HG03064 (cell line): ENCODE measurements around the gene ZNF714.

Experiments
- ATAC-seq: cut with Tn5 transposase; IDR thresholded peaks from one replicate; pipeline ENCODE4 v1.9.1; 2021; ENCODE audit warnings: low read depth; ENCODE audit not compliant: unreplicated experiment

The ZNF714 gene

DNA sequence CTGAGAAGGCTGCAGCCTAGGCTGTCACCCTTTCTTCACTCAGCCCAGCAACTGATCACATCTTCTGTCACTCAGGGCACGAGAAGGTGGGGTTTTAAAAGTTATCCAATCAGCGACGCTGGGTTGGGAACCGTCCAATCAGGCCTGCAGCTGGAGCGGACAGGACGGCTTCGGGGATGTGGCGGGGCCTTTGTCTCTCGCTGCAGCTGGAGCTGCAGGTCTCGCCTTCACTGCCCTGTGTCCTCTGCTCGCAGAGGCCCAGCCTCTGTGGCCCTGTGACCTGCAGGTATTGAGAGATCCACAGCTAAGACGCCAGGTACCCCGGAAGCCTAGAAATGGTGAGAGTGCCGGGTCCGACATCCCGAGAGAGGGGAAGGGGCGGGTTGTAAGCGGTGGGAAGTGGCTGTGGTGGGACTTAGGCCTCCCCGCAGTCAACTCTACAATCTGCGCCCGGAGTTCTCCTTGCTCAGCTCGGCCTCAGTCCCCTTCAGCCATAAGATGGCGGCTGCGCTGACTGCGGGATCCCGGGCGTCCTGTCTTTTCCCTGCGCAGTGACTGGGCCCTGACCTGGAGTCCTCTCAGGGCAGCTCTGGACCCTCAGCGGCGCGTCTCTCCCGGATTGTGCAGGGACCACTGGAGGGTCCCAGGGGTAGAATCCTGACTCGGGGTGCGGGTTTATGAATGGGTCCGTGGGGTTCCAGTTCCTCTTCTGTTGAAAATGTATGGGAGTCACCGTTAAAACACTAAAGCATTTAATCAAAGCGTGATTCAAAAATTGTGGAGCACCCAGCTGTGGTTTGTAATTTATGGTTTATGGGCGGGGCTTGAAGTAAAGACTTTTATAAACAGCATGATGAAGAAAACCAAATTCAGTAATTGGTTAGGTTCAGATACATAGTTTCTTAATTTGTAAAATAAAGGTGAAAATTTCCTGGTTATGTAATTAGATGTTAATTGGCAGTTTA is at the start of gene ZNF714:
ZNF714 (plus strand) TSS at position 193 of the 965 bp plus-strand sequence. CDS start 16,066 bp downstream, outside the sequence.
- peak; percentile 96 for ATAC-seq

DNA sequence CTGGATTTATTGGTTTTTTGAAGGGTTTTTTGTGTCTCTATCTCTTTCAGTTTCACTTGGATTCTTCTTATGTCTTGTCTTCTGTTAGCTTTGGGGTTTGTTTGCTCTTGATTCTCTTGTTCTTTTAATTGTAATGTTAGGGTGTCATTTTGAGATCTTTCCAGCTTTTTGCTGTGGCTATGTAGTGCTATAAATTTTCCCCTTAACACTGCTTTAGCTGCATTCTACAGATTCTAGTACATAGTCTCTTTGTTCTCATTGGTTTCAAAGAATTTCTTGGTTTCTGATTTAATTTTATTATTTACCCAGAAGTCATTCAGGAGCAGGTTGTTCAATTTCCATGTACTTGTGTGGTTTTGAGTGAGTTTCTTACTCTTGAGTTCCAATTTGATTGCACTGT is 37.0 kb upstream of the ZNF714 start:
- ATAC-seq: no peak

DNA sequence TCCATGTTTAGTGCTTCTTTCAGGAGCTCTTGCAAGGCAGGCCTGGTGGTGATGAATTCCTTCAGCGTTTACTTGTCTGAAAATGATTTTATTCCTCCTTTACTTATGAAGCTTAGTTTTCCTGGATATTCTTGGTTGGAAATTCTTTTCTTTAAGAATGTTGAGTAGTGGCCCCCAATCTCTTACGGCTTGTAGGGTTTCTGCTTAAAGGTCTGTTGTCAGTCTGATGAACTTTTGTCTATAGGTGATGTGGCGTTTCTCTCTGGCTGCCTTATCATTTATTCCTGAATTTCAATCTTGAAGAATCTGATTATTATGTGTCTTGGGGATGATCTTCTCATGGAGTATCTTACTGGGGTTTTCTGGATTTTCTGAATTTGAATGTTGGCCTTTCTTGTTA is 35.5 kb upstream of the ZNF714 start:
- no peak for ATAC-seq

DNA sequence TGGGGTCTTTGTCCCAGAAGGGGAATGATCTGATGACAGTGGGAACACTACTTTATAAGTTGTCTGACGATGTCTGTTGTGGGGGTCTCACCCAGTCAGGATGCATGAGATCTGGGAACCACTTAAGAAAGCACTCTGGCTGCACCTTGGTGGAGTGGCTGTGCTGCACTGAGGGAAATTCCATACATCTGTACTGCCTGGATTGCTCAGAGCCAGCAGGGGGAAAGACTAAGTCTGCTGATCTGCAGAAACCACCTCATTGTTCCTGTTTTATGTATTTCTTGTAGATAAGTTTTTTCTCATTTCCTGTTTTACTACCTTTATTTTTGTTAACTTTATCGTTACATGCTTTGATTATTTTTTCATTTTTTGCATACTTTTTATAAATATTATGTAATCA is 34.3 kb upstream of the ZNF714 start:
- ATAC-seq: no peak

DNA sequence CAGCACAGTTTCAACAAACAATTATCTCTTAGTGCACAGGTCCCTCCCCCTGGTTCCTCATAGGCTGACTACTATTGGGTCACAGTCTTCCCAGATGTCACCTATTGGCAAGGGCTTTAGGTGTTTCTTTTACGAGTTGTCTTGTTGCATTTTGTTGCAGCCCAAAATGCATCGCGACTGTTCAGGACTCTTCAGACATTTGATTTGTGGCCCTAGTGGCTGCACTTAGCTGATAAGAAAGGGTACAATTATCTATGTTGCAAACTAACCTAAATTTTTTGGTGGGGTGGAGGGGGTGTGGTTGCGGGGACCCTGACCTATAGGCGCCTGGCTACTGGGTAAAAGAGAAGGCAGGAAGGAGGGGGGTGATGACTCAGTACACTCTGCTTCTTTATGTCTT is 29.1 kb upstream of the ZNF714 start:
- no peak for ATAC-seq

GRCh38 chr19:21065336-21065735 is 16.7 kb upstream of the ZNF714 start:
- ATAC-seq: no peak

DNA sequence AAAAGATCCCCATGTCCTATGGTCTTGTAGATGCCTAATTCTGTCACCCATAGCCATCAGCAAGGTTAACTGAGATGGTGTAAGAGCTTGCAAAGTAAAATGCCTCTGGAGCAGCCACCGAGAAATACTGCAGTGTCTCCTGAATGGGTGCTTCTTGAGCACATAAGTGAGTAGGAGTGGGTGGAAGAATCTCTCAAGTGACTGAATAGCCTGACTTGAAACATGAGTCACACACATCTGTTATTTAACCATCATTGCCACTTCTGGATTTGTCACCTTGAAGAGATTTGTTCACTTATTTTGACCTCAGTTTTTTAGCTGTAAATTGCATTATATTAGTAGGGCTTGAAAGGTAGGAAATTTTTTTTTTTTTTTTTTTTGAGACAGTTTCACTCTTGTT is 2.3 kb downstream of the ZNF714 start:
- ATAC-seq: no peak

DNA sequence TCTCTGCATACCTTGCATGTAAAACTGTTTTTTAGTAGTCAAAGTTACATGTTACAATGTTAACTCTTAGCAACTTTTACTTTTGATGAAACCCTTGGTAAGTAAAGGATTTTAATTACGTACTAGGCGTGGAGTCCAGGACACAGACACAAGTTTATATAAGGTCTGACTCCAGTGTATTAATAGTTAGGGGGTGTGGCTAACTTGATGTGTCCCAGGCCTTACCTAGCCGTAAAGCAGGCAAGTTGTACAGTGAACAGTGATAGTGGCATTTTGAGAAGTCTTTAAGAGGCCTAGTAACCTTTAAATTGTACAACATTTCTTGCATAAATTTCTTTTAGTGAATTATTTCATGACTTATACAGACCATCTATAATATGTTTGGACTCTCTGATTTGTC is 5.9 kb downstream of the ZNF714 start:
- ATAC-seq: no peak

DNA sequence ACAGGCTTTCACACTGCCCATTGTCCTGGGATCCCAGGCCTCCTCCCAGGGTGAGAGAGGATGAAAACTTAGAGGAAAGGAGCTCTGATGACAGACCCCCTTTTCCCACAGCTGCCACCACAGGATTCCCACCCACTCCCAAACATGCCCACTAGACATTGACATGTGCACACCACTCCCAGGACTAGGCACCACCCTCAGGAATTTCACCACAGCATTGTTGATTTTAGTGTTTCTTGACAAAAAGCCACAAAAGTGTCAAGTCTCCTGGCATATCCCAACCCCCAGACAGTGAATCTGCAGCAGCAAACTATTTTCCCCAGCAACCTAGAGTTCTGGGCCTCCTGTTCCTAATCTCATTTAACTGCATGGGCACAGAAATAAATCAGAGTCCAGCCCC is 10.1 kb downstream of the ZNF714 start:
- ATAC-seq: no peak

DNA sequence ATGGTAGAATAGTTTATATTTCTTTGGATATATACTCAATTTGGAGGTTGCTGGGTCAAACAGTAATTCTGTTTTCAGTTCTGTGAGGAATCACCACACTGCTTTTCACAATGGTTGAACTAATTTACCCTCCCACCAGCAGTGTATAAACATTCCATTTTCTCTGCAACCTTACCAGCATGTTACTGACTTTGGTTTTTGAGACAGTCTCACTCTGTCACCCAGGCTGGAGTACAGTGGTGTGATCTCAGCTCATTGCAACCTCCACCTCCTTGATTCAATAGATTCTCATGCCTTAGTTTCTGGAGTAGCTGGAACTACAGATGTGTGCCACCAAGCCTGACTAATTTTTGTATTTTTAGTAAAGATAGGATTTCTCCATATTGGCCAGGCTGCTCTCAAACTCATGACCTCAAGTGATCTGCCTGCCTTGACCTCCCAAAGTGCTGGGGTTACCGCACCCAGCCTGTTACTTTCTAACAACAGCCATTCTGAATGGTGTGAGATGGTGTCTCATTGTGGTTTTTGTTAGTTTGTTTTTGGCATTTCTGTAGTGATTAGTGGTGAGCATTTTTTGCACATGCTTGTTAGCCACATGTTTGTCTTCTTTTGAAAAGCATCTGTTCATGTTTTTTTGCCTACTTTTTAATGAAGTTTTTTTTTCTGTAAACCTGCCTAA is 12.5 kb downstream of the ZNF714 start:
- no peak for ATAC-seq

- no peak for ATAC-seq
These were observed 16.3 kb downstream of the ZNF714 start for GRCh38 chr19:21098291-21098690.

- ATAC-seq: no peak
These were observed 19.7 kb downstream of the ZNF714 start for GRCh38 chr19:21101521-21102242.

DNA sequence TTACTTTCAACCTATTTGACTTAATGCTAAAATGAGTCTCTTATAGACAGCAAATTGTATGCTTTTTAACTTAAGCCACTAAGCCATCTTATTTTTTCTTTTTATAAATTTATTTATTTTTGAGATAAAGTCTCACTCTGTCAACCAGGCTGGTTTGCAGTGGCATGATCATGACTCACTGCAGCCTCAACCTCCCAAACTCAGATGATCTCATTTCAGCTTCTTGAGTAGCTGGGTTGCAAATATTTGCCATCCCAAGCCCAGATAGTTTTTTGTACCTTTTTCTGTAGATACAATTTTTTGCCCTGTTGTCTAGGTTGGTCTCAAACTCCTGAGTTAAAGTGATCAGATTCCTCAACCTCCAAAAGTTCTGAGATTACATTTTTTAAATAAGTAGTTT is 27.1 kb downstream of the ZNF714 start:
- ATAC-seq: no peak

DNA sequence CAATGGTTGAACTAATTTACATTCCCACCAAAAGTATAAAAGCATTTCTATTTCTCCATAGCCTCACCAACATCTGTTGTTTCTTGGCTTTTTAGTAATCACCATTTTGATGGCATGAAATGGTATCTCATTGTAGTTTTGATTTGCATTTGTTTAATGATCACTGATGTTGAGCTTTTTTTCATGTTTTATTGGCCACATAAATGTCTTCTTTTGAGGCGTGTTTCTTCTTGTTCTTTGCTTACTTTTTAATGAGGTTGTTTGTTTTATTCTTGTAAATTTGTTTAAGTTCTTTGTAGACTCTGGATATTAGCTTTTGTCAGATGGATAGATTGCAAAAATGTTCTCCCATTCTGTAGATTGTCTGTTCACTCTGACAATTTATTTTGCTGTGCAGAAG is 28.2 kb downstream of the ZNF714 start:
- no peak for ATAC-seq

GRCh38 chr19:21115430-21115829 is 33.4 kb downstream of the ZNF714 start:
- ATAC-seq: no peak

DNA sequence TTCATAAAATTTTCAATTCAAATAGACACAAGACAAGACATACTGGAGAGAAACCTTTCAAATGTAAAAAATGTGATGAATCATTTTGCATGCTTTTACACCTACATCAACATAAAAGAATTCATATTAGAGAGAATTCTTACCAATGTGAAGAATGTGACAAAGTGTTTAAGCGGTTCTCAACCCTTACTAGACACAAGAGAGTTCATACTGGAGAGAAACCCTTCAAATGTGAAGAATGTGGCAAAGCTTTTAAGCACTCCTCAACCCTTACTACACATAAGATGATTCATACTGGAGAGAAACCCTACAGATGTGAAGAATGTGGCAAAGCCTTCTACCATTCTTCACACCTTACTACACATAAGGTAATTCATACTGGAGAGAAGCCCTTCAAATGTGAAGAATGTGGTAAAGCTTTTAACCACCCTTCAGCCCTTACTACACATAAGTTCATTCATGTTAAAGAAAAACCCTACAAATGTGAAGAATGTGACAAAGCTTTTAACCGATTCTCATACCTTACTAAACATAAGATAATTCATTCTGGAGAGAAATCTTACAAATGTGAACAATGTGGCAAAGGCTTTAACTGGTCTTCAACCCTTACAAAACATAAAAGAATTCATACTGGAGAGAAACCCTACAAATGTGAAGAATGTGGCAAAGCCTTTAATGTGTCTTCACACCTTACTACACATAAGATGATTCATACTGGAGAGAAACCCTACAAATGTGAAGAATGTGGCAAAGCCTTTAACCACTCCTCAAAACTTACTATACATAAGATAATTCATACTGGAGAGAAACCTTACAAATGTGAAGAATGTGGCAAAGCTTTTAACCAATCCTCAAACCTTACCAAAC is 35.3 kb downstream of the ZNF714 start:
- no peak for ATAC-seq

- no peak for ATAC-seq
These were observed 44.1 kb downstream of the ZNF714 start for GRCh38 chr19:21126078-21126477.

DNA sequence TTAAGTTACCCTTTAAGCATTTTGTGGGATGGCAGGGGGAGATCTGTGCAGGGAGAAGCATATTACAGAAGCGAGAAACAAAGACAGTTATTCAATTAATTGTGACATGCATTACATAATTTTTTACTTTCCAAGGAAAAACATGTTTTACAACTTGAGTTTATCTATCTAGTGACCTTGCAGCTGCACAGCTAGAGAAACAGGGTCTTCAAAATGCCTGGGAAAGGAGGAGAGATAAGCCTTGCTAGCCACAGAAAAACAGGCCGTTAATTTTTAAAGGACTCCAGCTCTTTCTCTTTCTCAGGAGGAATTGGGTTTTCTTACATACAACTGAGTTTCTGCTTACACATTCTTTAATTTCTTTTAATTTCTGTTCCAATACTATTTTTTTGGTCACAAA is 45.0 kb downstream of the ZNF714 start:
- ATAC-seq: no peak

DNA sequence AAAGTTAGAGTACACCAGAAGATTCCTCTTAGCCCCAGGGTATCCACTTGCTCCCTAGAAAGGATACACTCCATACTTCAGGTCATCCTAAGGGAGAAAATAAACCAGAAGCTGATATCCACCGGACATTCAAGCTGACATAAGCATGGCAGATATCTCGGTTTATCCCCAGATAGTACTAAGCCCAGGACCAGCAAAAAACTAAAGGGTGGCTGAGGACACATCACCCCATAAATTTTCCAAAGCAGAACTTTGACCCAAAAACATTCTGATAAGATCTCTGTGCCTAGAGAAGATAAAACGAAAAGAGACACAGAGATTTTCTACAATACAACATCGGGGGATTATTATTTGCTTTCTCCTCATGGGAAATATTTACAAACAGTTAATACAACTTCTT is 45.9 kb downstream of the ZNF714 start:
- ATAC-seq: no peak
